GM12878 (cell line): Measurements from ENCODE around the gene MAN1B1. TPM values are rescaled to one million over a fixed set of nuclear protein-coding genes. Genes with fewer than 3 reads are reported as not detected.

Experiments
- ATAC-seq: fragments of 200-7000 bp; cut with Tn5 transposase; 3 replicates; pipeline ENCODE4 v1.9.1; 2020; ENCODE audit warnings: mild to moderate bottlenecking, moderate library complexity
- BruUV-seq: library from RNA; stranded (reverse); fragments of 400-500 nt; replicated peaks from 2 replicates; lab custom pipeline; 2021; lab: Mats Ljungman, UMichigan
- CTCF ChIA-PET: fragments of 300-600 bp; sonication (Branson Sonifier 250); formaldehyde crosslinking; extraction: SDS; loops from one replicate; lab custom pipeline; 2021; ENCODE audit warnings: inconsistent platforms; lab: Yijun Ruan, JAX
- POLR2A ChIA-PET: fragments of 350-600 bp; formaldehyde crosslinking; extraction: SDS; loops from one replicate; lab custom pipeline; 2021; ENCODE audit warnings: inconsistent platforms; lab: Charles Lee
- RAD21 ChIA-PET: fragments of 300-600 bp; sonication (Branson Sonifier 250); formaldehyde crosslinking; loops from one replicate; lab custom pipeline; 2023; ENCODE audit warnings: antibody characterized with exemption; ENCODE audit not compliant: unreplicated experiment; lab: Charles Lee
- SMC1A ChIA-PET: fragments of 300-600 bp; sonication (Branson Sonifier 250); formaldehyde crosslinking; loops from one replicate; lab custom pipeline; 2023; ENCODE audit not compliant: unreplicated experiment, uncharacterized antibody; lab: Charles Lee
- DNase-seq: peaks from one replicate; pipeline ENCODE4 v3.0.0-alpha.2; 2011; ENCODE audit warnings: low read depth, low spot score
- FAIRE-seq: peaks from 3 replicates; lab custom pipeline; 2011; peaks lifted over from hg19 to GRCh38; lab: Jason Lieb, UNC
- H2AFZ ChIP-seq: 2 replicates; pipeline ENCODE4 v1.6.0; 2011; ENCODE audit warnings: low read depth, low read length, control low read depth; ENCODE audit not compliant: control insufficient read depth
- H3K27ac ChIP-seq: 2 replicates; pipeline ENCODE4 v1.5.1; 2011; ENCODE audit warnings: control low read depth; ENCODE audit not compliant: control insufficient read depth, insufficient read depth
- H3K27me3 ChIP-seq, 2 experiments: replicated peaks in 1 of 2; 2 replicates each; pipeline versions ENCODE4 v1.6.0 to v1.6.1; 2011; ENCODE audit warnings: low read length in 1 of 2; ENCODE audit not compliant: control insufficient read depth in 2 of 2, insufficient read depth in 2 of 2
- H3K36me3 ChIP-seq, 2 experiments: 2 replicates each; pipeline ENCODE4 v1.5.1; 2011; ENCODE audit warnings: low read length in 1 of 2; ENCODE audit not compliant: control insufficient read depth in 2 of 2, insufficient read depth in 2 of 2
- H3K4me1 ChIP-seq: 2 replicates; pipeline ENCODE4 v1.6.1; 2011; ENCODE audit warnings: mild to moderate bottlenecking, low read length, moderate library complexity, mixed read lengths; ENCODE audit not compliant: control insufficient read depth, insufficient read depth
- H3K4me2 ChIP-seq: 2 replicates; pipeline ENCODE4 v1.6.0; 2011; ENCODE audit warnings: control low read depth; ENCODE audit not compliant: control insufficient read depth, insufficient read depth
- H3K4me3 ChIP-seq: fragments of 200-600 bp; sonication (generic); 2 replicates; pipeline ENCODE4 v1.5.1; 2016
- H3K79me2 ChIP-seq: 2 replicates; pipeline ENCODE4 v1.6.0; 2011; ENCODE audit warnings: low read length; ENCODE audit not compliant: control insufficient read depth, insufficient read depth
- H3K9ac ChIP-seq: 2 replicates; pipeline ENCODE4 v1.8.0; 2011; ENCODE audit warnings: low read length, control low read depth, mixed read lengths; ENCODE audit not compliant: control insufficient read depth, insufficient read depth
- H3K9me3 ChIP-seq: replicated peaks from 3 replicates; pipeline ENCODE4 v1.5.1; 2011; ENCODE audit warnings: mild to moderate bottlenecking, low read length; ENCODE audit not compliant: control insufficient read depth, insufficient read depth
- H4K20me1 ChIP-seq: 2 replicates; pipeline ENCODE4 v1.6.0; 2011; ENCODE audit not compliant: control insufficient read depth, insufficient read depth
- BRCA1 ChIP-seq: IDR thresholded peaks from 2 replicates; pipeline ENCODE4 v1.6.1; 2011; ENCODE audit warnings: low read depth, low read length, improper control_type of control experiment
- EGR1 ChIP-seq, 2 experiments: IDR thresholded peaks; 1 replicate in 1 of 2; 2 replicates in 1 of 2; pipeline ENCODE4 v1.6.1; 2011 to 2012; ENCODE audit warnings: low read depth in 2 of 2, low read length in 2 of 2, borderline replicate concordance in 1 of 2, mild to moderate bottlenecking in 1 of 2, moderate library complexity in 1 of 2
- ETV6 ChIP-seq, 2 experiments: fragments of 450-650 bp in 1 of 2; IDR thresholded peaks in 1 of 2; conservative IDR thresholded peaks in 1 of 2; 2 replicates each; pipeline ENCODE4 v1.6.1; 2014; ENCODE audit warnings: antibody characterized with exemption in 1 of 2, borderline replicate concordance in 1 of 2, low read depth in 1 of 2, mild to moderate bottlenecking in 1 of 2, moderate library complexity in 1 of 2
- HDAC2 ChIP-seq: fragments of 200-600 bp; sonication (generic); IDR thresholded peaks from 2 replicates; pipeline ENCODE4 v1.6.1; 2017
- IKZF2 ChIP-seq, 2 experiments: fragments of 450-650 bp; IDR thresholded peaks; 2 replicates each; pipeline ENCODE4 v1.6.1; 2017; ENCODE audit warnings: mild to moderate bottlenecking in 2 of 2, moderate library complexity in 2 of 2
- KDM1A ChIP-seq: fragments of 200-600 bp; sonication (generic); IDR thresholded peaks from 2 replicates; pipeline ENCODE4 v1.6.1; 2016; ENCODE audit warnings: borderline replicate concordance
- NBN ChIP-seq: fragments of 450-650 bp; IDR thresholded peaks from 2 replicates; pipeline ENCODE4 v1.6.1; 2016
- NRF1 ChIP-seq: conservative IDR thresholded peaks from 2 replicates; pipeline ENCODE4 v1.6.1; 2011; ENCODE audit warnings: mild to moderate bottlenecking, low read depth, low read length, improper control_type of control experiment
- POLR2AphosphoS2 ChIP-seq: IDR thresholded peaks from 2 replicates; pipeline ENCODE4 v1.6.1; 2011; ENCODE audit warnings: low read depth, mild to moderate bottlenecking, low read length, improper control_type of control experiment, moderate library complexity
- TAF1 ChIP-seq: IDR thresholded peaks from 2 replicates; pipeline ENCODE4 v1.6.1; 2011; ENCODE audit warnings: mild to moderate bottlenecking, low read depth, low read length, borderline replicate concordance
- WGBS: methylation state at CpG from one replicate; pipeline ENCODE4 v1.1.6; 2016; ENCODE audit warnings: low lambda C conversion rate; ENCODE audit not compliant: insufficient replicate concordance, insufficient coverage; ENCODE audit errors: missing lambda C conversion rate; 5-methylcytosine and 5-hydroxymethylcytosine counted together
- in situ Hi-C: fragments of 300-500 bp; cut with MboI; formaldehyde crosslinking; loops from 9 replicates; pipeline ENCODE4 v1.14.3; 2018; ENCODE audit warnings: mixed read lengths
- intact Hi-C: fragments of 100-400 bp; cut with micrococcal nuclease; formaldehyde crosslinking; loops from one replicate; pipeline ENCODE4 v1.14.2; 2022; ENCODE audit not compliant: unreplicated experiment
- polyA plus RNA-seq, 11 experiments: library from polyadenylated mRNA; depleted of rRNA in 4 of 11; unstranded in 6 of 11; stranded (reverse) in 5 of 11; fragments of >200 nt; fragmentation: Nextera tagmentation in 4 of 11; fragmentation: Illumina TruSeq in 1 of 11; extraction: Ambion mirVana in 4 of 11; extraction: Trizol in 1 of 11; gene quantifications; 1 replicate in 1 of 11; 2 replicates in 10 of 11; pipeline versions ENCODE4 v1.2.1 to v1.2.3, GENCODE V29; 2011 to 2016; ENCODE audit warnings: inconsistent platforms in 2 of 11, missing spikeins in 2 of 11, low read depth in 1 of 11
- total RNA-seq, 4 experiments: library from RNA; depleted of rRNA in 3 of 4; stranded (reverse); fragments of >200 nt in 3 of 4; fragmentation: Illumina TruSeq in 1 of 4; extraction: Trizol in 1 of 4; gene quantifications; 2 replicates each; pipeline versions ENCODE4 v1.2.1 to v1.2.3, GENCODE V29; 2013 to 2021
- TF ChIP-seq, protein P1 (sequence below): IDR thresholded peaks from 2 replicates; pipeline ENCODE4 v1.6.1; 2011; ENCODE audit warnings: borderline replicate concordance, low read depth, mild to moderate bottlenecking, moderate library complexity, low read length; ENCODE audit not compliant: insufficient read depth, poor library complexity, severe bottlenecking

MAN1B1 gene
- total and polyA plus RNA-seq, 10 of the 15 experiments (the other 5 are each of a cell fraction or from before 2014, with no cell fraction given) = 0.71 to 34.1 (median 22.7) TPM

GRCh38 chr9:137083394-137084004, 3.3 kb upstream of the MAN1B1 start (continued):
- TF ChIP-seq, protein P1, sequence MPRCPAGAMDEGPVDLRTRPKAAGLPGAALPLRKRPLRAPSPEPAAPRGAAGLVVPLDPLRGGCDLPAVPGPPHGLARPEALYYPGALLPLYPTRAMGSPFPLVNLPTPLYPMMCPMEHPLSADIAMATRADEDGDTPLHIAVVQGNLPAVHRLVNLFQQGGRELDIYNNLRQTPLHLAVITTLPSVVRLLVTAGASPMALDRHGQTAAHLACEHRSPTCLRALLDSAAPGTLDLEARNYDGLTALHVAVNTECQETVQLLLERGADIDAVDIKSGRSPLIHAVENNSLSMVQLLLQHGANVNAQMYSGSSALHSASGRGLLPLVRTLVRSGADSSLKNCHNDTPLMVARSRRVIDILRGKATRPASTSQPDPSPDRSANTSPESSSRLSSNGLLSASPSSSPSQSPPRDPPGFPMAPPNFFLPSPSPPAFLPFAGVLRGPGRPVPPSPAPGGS = no peak
- TF ChIP-seq NRF1 (no peak), ETV6 (conservative IDR thresholded peaks at IDR 0.05 in 1 of 2, IDR thresholded peaks at IDR 0.05 in 1 of 2; ENCODE audit: borderline replicate concordance in 1 of 2, low read depth in 1 of 2) (no peak), TAF1 (no peak), EGR1 (IDR thresholded peaks at IDR 0.05; ENCODE audit: borderline replicate concordance in 1 of 2, low read depth in 2 of 2, low read length in 2 of 2) (no peak), BRCA1 (no peak), KDM1A (no peak), HDAC2 (no peak), NBN (no peak; the same call in 1 of the 2 replicates)

GRCh38 chr9:137084526-137084925, 2.3 kb upstream of the MAN1B1 start:
- H4K20me1 ChIP-seq = no peaks in the 10 kb centered on the region
- no peak overlapping the region for H3K4me3 ChIP-seq
- ChIA-PET RAD21 (interaction anchor here (0.7 to 2.1 kb wide), 4 partner anchors 11 to 30 kb away, joined by 3 to 8 read pairs (median 8); partner anchors contain the start of genes DPP7 and SAPCD2), POLR2A (interaction anchor here (0.6 to 4.6 kb wide), 7 partner anchors 11 to 267 kb away, joined by 3 to 19 read pairs (median 3); partner anchors contain the start of genes SAPCD2 and TMEM210), CTCF (interaction anchor here (0.6 to 5.0 kb wide), 5 partner anchors 11 to 188 kb away, joined by 3 to 80 read pairs (median 5); partner anchors contain the start of genes RNF224 and SAPCD2)
- no peak overlapping the region for H3K27ac ChIP-seq
- peaks cover 0 to 2% of the 10 kb centered on the region in 2 experiments; a peak in 3 of 4 replicates for H3K36me3 ChIP-seq
- in situ Hi-C loops = no loop called here
- ATAC-seq (no peak), FAIRE-seq (no peak), DNase-seq (no peak)
- BruUV-seq = no TSS peak
- H3K9me3 ChIP-seq = no peaks in the 10 kb centered on the region
- H3K9ac ChIP-seq = no peak overlapping the region
- H3K79me2 ChIP-seq = peaks cover 10% of the 10 kb centered on the region
- no peak overlapping the region for H3K4me2 ChIP-seq
- 54% methylated on average over 9 of the region's 9 CpGs for WGBS
- no peak for TF ChIP-seq IKZF2 (IDR thresholded peaks at IDR 0.05)
- TF ChIP-seq POLR2AphosphoS2 = 0 out of 2 replicates have a peak, but pooled peaks have one; percentile 31
- TF ChIP-seq, all 136 proteins: peak for 1
- intact Hi-C loops = no loop called here
- Histone ChIP-seq H3K4me1 (peaks cover 29% of the 10 kb centered on the region), H2AFZ (no peak overlapping the region), H3K27me3 (no peaks in the 10 kb centered on the region)
- SMC1A ChIA-PET = interaction anchor here (0.5 to 2.8 kb wide), 4 partner anchors 14 to 424 kb away, joined by 3 to 30 read pairs (median 6); partner anchors contain the start of genes DPP7 and SAPCD2
